ENCODE measurements around the gene TTLL12.

DNA sequence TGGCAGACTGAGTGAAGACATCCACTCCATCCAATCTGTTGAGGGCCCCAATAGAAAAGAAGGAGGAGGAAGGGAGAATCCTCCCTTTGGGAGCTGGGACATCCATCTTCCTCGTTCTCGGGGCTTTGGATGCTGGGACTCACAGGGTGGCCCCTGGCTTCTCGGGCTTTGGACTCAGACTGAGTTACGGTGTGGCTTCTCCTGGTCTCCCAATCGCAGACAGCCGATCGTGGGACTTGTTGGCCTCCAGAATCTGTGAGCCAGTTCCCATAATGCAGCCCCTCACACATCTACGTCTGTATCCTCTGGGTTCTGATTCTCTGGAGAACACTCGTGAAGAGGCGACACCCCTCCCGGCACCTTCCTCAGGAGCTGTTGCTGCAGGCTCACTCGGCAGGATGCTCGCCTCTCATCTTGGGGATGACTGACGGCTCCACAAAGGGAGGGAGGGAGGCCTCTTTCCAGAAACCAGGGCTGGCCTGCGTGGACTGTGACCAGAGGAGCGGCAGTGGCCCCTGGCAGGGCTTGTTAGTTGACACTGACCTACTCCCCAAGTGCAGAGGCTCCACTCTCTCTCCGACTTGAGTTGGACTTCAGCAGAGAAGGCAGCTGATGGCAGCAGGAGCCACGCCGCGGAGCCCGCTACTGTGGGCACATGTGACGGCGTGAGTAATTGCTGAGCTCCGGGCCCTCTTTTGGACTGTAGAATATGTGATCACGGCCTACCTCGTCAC is 14.7 kb upstream of the TTLL12 start:
- TF ChIP-seq, protein P1, sequence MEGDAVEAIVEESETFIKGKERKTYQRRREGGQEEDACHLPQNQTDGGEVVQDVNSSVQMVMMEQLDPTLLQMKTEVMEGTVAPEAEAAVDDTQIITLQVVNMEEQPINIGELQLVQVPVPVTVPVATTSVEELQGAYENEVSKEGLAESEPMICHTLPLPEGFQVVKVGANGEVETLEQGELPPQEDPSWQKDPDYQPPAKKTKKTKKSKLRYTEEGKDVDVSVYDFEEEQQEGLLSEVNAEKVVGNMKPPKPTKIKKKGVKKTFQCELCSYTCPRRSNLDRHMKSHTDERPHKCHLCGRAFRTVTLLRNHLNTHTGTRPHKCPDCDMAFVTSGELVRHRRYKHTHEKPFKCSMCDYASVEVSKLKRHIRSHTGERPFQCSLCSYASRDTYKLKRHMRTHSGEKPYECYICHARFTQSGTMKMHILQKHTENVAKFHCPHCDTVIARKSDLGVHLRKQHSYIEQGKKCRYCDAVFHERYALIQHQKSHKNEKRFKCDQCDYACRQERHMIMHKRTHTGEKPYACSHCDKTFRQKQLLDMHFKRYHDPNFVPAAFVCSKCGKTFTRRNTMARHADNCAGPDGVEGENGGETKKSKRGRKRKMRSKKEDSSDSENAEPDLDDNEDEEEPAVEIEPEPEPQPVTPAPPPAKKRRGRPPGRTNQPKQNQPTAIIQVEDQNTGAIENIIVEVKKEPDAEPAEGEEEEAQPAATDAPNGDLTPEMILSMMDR (IDR thresholded peaks at IDR 0.05): no peak
- TF ChIP-seq POLR2A (IDR thresholded peaks at IDR 0.05) (no peak), POLR2AphosphoS5 (IDR thresholded peaks at IDR 0.05) (no peak)
